ENCODE measurements around the gene PCDHB16. TPM values are rescaled to one million over a fixed set of nuclear protein-coding genes. Genes with fewer than 3 reads are reported as not detected.
"Not testable (repeated sequence)": the region's sequence is repeated elsewhere in the genome, so short reads cannot be mapped to it uniquely, and the experiment has no call there.

PCDHB16 gene
- total and polyA plus RNA-seq, 4 donors = 0.09 to 0.31 (median 0.15) TPM

GRCh38 chr5:141155540-141156374 is 26.4 kb upstream of the PCDHB16 start:
- DNase-seq (ENCODE audit: low spot score) = no peak
- peaks cover 0 to 6% (median 3%) of the 10 kb centered on the region in 4 donors for H3K27me3 ChIP-seq (ENCODE audit: control insufficient read depth in 4 of 4, insufficient read depth in 4 of 4, low read length in 3 of 4)
- no peaks in the 10 kb centered on the region for H3K36me3 ChIP-seq (ENCODE audit: control insufficient read depth in 4 of 4, insufficient read depth in 3 of 4, low read depth in 1 of 4, low read length in 3 of 4)
- H3K9me3 ChIP-seq (ENCODE audit: control insufficient read depth in 4 of 4, low read length in 3 of 4) = peaks cover 8 to 47% (median 26%) of the 10 kb centered on the region in 4 donors
- H3K27ac ChIP-seq (ENCODE audit: low read depth in 1 of 2, low read length in 2 of 2) = no peak overlapping the region
- no peak overlapping the region for H3K4me3 ChIP-seq (ENCODE audit: low read depth in 1 of 3, low read length in 3 of 3)
- no peak overlapping the region for H3K9ac ChIP-seq (ENCODE audit: low read depth in 1 of 2, low read length in 2 of 2)
- H3K4me1 ChIP-seq (ENCODE audit: control insufficient read depth in 4 of 4, insufficient read depth in 4 of 4, low read length in 3 of 4) = no peaks in the 10 kb centered on the region
- WGBS = 25% methylated on average over 21 of the region's 21 CpGs
- TF ChIP-seq TAF1 (conservative IDR thresholded peaks at IDR 0.05) = no peak
- no peak for TF ChIP-seq REST (IDR thresholded peaks at IDR 0.05)
- no peak for TF ChIP-seq RXRA (IDR thresholded peaks at IDR 0.05)
- no peak for TF ChIP-seq NR2F2 (IDR thresholded peaks at IDR 0.05)
- TF ChIP-seq RAD21 (IDR thresholded peaks at IDR 0.05) = no peak
- no peak for TF ChIP-seq YY1 (IDR thresholded peaks at IDR 0.05)
- TF ChIP-seq FOXA2 (IDR thresholded peaks at IDR 0.05) = no peak
- TF ChIP-seq ZBTB33 (IDR thresholded peaks at IDR 0.05) = no peak
- no peak for TF ChIP-seq MAX (IDR thresholded peaks at IDR 0.05)
- no peak for TF ChIP-seq FOXA1 (IDR thresholded peaks at IDR 0.05)
- TF ChIP-seq HNF4A (conservative IDR thresholded peaks at IDR 0.05) = no peak
- no peak for TF ChIP-seq JUND (IDR thresholded peaks at IDR 0.05)
- no peak for TF ChIP-seq SP1 (IDR thresholded peaks at IDR 0.05)
- no peak for TF ChIP-seq HNF4G (IDR thresholded peaks at IDR 0.05)
- TF ChIP-seq GABPA (IDR thresholded peaks at IDR 0.05 in 1 of 2, conservative IDR thresholded peaks at IDR 0.05 in 1 of 2) = no peak
- no peak for TF ChIP-seq EGR1 (IDR thresholded peaks at IDR 0.05; ENCODE audit: low read depth in 2 of 2)

- H3K27ac ChIP-seq (ENCODE audit: low read depth in 1 of 2, low read length in 2 of 2); H3K27me3 ChIP-seq (ENCODE audit: control insufficient read depth in 4 of 4, insufficient read depth in 4 of 4, low read length in 3 of 4); H3K4me3 ChIP-seq (ENCODE audit: low read depth in 1 of 3, low read length in 3 of 3); H3K9ac ChIP-seq (ENCODE audit: low read depth in 1 of 2, low read length in 2 of 2); DNase-seq (ENCODE audit: low spot score); H3K36me3 ChIP-seq (ENCODE audit: control insufficient read depth in 4 of 4, insufficient read depth in 3 of 4, low read depth in 1 of 4, low read length in 3 of 4); H3K4me1 ChIP-seq (ENCODE audit: control insufficient read depth in 4 of 4, insufficient read depth in 4 of 4, low read length in 3 of 4): not testable (repeated sequence)
- 35% methylated on average over 38 of the region's 38 CpGs for whole genome bisulfite sequencing
- peaks cover 3 to 42% (median 19%) of the 10 kb centered on the region in 4 donors for H3K9me3 ChIP-seq (ENCODE audit: control insufficient read depth in 4 of 4, low read length in 3 of 4)
Observed at GRCh38 chr5:141157356-141157755, 24.8 kb upstream of the PCDHB16 start.

GRCh38 chr5:141157901-141158300 is 24.3 kb upstream of the PCDHB16 start:
- not testable (repeated sequence) for DNase-seq (ENCODE audit: low spot score); H3K9ac ChIP-seq (ENCODE audit: low read depth in 1 of 2, low read length in 2 of 2); H3K27ac ChIP-seq (ENCODE audit: low read depth in 1 of 2, low read length in 2 of 2); H3K4me3 ChIP-seq (ENCODE audit: low read depth in 1 of 3, low read length in 3 of 3); H3K4me1 ChIP-seq (ENCODE audit: control insufficient read depth in 4 of 4, insufficient read depth in 4 of 4, low read length in 3 of 4); H3K36me3 ChIP-seq (ENCODE audit: control insufficient read depth in 4 of 4, insufficient read depth in 3 of 4, low read depth in 1 of 4, low read length in 3 of 4); H3K27me3 ChIP-seq (ENCODE audit: control insufficient read depth in 4 of 4, insufficient read depth in 4 of 4, low read length in 3 of 4)
- peaks cover 3 to 42% (median 19%) of the 10 kb centered on the region in 4 donors for H3K9me3 ChIP-seq (ENCODE audit: control insufficient read depth in 4 of 4, low read length in 3 of 4)
- 36% methylated on average over 20 of the region's 28 CpGs for WGBS
